ENCODE measurements around the gene MAP2. TPM values are rescaled to one million over a fixed set of nuclear protein-coding genes. Genes with fewer than 3 reads are reported as not detected.

MAP2 gene
- total RNA-seq, 4 donors from 2014 or later, result 73.8 to 211 (median 122) TPM

DNA sequence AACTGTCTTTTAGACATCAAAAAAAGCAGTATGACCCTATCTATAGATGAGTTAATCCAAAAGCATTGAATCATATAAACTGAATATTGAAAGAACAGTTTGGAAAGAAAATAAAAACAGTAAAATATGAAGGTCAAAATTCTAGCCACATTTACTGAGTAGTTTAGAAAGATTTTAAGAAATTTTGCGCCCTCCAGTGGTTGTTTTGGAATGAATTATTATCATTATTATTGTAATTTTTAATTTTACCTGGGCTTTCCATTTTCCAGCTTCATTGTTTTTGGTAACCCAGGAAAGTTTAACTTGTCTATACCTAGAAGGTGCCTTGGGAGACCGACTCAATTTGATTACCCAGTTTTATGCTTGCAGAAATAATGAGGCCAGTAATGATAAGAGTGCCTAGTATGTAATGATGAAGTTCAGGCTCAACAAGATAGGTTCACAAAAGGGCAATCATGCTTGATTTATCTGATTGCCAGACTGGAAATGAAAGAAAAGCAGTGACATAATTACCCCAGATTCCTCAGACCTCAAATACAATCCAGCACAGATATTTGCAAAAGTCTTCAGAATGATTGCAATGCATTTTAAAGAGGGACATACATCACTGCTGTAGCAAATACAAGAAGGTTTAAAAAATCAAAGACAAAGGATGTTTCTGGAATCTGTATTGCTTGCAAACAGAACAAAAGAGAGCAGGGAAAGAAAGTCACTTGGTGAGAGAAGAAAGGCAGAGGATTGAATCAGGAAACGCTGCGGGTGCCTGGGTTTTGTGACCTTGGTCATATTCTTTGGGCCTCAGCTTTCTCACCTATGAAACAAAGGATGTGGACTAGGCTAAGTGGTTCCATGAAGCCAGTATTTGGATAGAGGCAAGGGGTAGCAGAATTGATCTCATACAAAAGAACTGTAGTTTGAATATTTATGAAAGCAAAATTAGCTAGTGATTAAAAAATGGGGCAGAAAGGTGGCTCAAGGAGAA lies 153.8 kb downstream of the MAP2 start:
- Histone ChIP-seq H3K9me3 (no peaks in the 10 kb centered on the region), H3K4me1 (no peaks in the 10 kb centered on the region), H3K27me3 (no peaks in the 10 kb centered on the region), H3K27ac (no peak overlapping the region), H3K36me3 (no peaks in the 10 kb centered on the region), H3K4me3 (replicated peaks in 1 of 3) (no peak overlapping the region)
- intact Hi-C loops (cut with DNase I), result no loop called here
- TF ChIP-seq POLR2A (IDR thresholded peaks at IDR 0.05) (no peak), CTCF (IDR thresholded peaks at IDR 0.05) (peak in 4 of 6 experiments; percentile 26 to 48 (median 40))
- DNase-seq, result no peak
- WGBS, 2 donors, result 65 to 69% methylated on average over 4 of the region's 4 CpGs

DNA sequence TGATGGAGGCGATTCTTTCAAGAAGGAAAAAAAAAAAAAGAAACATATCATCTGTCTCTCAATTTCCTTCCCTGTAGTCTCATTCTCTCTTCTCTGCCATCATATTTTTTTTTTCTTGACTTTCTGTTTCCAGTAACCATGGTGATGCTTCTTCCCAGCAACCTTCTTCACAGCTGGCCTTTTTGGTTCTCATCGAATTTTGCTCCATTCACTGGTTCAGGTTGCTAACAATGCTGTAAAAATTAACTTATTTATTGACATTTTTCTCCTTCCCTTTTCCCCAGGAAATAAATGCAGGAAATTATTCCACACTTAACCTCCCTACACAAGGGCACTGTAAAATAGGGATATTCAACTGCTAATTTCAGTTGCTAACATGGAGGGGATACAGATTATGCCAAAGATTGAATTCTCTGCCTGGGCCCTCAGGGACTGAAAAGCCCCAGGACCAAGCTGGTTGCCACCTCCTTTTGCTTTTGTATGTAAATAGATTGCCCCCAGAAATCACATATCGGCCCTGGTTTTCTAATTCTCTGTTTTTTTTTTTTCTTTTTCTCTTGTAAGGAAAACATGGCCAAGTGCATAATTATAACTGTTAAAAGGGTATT lies 154.7 kb downstream of the MAP2 start:
- no peak for DNase-seq
- no peak for TF ChIP-seq POLR2A (IDR thresholded peaks at IDR 0.05)
- Histone ChIP-seq H3K4me3 (replicated peaks in 1 of 3) (no peak overlapping the region), H3K27ac (no peak overlapping the region), H3K9me3 (no peaks in the 10 kb centered on the region), H3K4me1 (no peaks in the 10 kb centered on the region), H3K27me3 (no peaks in the 10 kb centered on the region), H3K36me3 (no peaks in the 10 kb centered on the region)
- 66 to 75% methylated on average over 2 to 3 of the region's 3 CpGs for WGBS, 2 donors
- intact Hi-C loops (cut with DNase I), result no loop called here

DNA sequence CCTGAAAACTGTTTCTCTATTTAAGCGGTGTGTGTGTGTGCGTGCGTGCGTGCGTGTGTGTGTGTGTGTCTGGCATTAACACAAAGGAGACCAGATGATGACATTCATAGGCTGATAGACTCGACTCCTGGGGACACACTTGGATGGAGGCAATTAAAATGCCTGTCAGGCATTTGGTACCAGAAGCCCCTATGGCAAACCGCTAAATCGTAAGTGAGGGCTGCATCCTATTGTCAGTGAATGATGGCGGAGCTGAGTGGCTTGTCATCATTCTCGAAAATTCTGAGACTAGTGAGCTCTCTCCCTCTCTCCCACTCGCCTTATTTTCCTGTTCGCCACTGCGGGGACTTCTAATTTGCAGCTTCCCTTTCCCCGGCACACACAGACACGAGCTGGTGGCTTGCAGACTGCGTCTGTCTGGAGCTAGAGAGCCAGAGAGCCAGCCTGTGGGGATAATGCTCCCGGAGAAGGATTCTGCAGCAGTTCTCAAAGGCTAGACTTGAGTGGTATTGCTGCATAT lies 155.4 kb downstream of the MAP2 start:
- Histone ChIP-seq H3K4me1 (no peaks in the 10 kb centered on the region), H3K27ac (no peak overlapping the region), H3K36me3 (no peaks in the 10 kb centered on the region), H3K27me3 (no peaks in the 10 kb centered on the region), H3K9me3 (no peaks in the 10 kb centered on the region), H3K4me3 (replicated peaks in 1 of 3) (no peak overlapping the region)
- no peak for DNase-seq
- WGBS, 2 donors, result 40 to 51% methylated on average over 17 of the region's 17 CpGs
- intact Hi-C loops (cut with DNase I), result no loop called here
- TF ChIP-seq CTCF (IDR thresholded peaks at IDR 0.05) (no peak), POLR2A (IDR thresholded peaks at IDR 0.05) (no peak)

GRCh38 chr2:209581040-209581439 lies 157.2 kb downstream of the MAP2 start:
- Histone ChIP-seq H3K27ac (no peak overlapping the region), H3K27me3 (no peaks in the 10 kb centered on the region), H3K4me1 (no peaks in the 10 kb centered on the region), H3K36me3 (no peaks in the 10 kb centered on the region), H3K4me3 (replicated peaks in 1 of 3) (no peak overlapping the region), H3K9me3 (no peaks in the 10 kb centered on the region)
- TF ChIP-seq POLR2A (IDR thresholded peaks at IDR 0.05) (no peak), CTCF (IDR thresholded peaks at IDR 0.05) (no peak)
- 88 to 89% methylated on average over 1 of the region's 1 CpG for WGBS, 2 donors
- intact Hi-C loops (cut with DNase I), result no loop called here
- DNase-seq, result no peak

DNA sequence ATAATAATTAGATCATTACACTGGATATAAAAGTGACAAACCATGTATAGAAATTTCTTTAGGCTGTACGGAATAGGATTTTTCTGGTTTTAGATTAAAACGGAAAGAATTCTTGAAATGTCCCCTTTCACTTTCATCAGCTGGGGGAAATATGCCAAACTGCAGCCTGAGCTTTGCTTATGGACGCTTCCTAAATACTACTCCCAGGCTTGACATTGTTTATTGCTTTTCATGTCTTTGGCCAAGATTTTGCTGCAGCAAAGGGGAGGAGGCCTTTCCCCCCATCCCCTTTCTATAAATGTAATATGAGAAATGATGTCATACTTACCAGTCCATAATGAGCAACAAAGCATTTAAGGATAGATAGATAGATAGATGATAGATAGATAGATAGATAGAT lies 158.4 kb downstream of the MAP2 start:
- Histone ChIP-seq H3K9me3 (no peaks in the 10 kb centered on the region), H3K36me3 (no peaks in the 10 kb centered on the region), H3K4me3 (replicated peaks in 1 of 3) (no peak overlapping the region), H3K27me3 (no peaks in the 10 kb centered on the region), H3K27ac (no peak overlapping the region), H3K4me1 (no peaks in the 10 kb centered on the region)
- TF ChIP-seq POLR2A (IDR thresholded peaks at IDR 0.05) (no peak), CTCF (IDR thresholded peaks at IDR 0.05) (no peak)
- intact Hi-C loops (cut with DNase I), result no loop called here
- WGBS, 2 donors, result 82 to 85% methylated on average over 3 of the region's 3 CpGs
- no peak for DNase-seq
